Esophagus muscularis mucosa (tissue), 4 donors: Measurements from ENCODE around the gene GPR55. TPM values are rescaled to one million over a fixed set of nuclear protein-coding genes. Genes with fewer than 3 reads are reported as not detected.

Source experiments
- DNase-seq: peaks from one replicate; pipeline ENCODE4 v3.0.0-alpha.2; 2017; ENCODE audit errors: extremely low spot score
- H3K27ac ChIP-seq, 4 donors: fragments of 200-600 bp; sonication (generic); replicated peaks in 1 of 4; 1 replicate in 3 of 4; 2 replicates in 1 of 4; pipeline ENCODE4 v1.5.1; 2016 to 2019; ENCODE audit warnings: mild to moderate bottlenecking in 1 of 4
- H3K27me3 ChIP-seq, 4 donors: fragments of 200-600 bp; sonication (generic); one replicate each; pipeline versions ENCODE4 v1.5.1 to v1.6.0; 2016 to 2019
- H3K36me3 ChIP-seq, 4 donors: fragments of 200-600 bp; sonication (generic); one replicate each; pipeline ENCODE4 v1.5.1; 2016 to 2019
- H3K4me1 ChIP-seq, 4 donors: fragments of 200-600 bp; sonication (generic); one replicate each; pipeline ENCODE4 v1.5.1; 2016 to 2019
- H3K4me3 ChIP-seq, 4 donors: fragments of 200-600 bp; sonication (generic); 1 replicate in 2 of 4; 2 replicates in 2 of 4; pipeline ENCODE4 v1.5.1; 2016 to 2019; ENCODE audit warnings: mild to moderate bottlenecking in 4 of 4, moderate library complexity in 1 of 4
- H3K9me3 ChIP-seq, 4 donors: fragments of 200-600 bp; sonication (generic); 1 replicate in 3 of 4; 2 replicates in 1 of 4; pipeline ENCODE4 v1.5.1; 2016 to 2019
- EP300 ChIP-seq: sonication (generic); formaldehyde crosslinking; IDR thresholded peaks from one replicate; pipeline ENCODE4 v1.6.1; 2017; ENCODE audit warnings: antibody characterized with exemption
- POLR2A ChIP-seq: fragments of 450-650 bp; IDR thresholded peaks from one replicate; pipeline ENCODE4 v1.6.1; 2017; ENCODE audit warnings: antibody characterized with exemption, moderate library complexity, mild to moderate bottlenecking, low read depth
- POLR2AphosphoS5 ChIP-seq, 2 donors: sonication (generic); formaldehyde crosslinking; IDR thresholded peaks; one replicate each; pipeline ENCODE4 v1.6.1; 2017; ENCODE audit warnings: antibody characterized with exemption in 2 of 2
- WGBS: methylation state at CpG from one replicate; pipeline ENCODE4 v1.1.5; 2018; 5-methylcytosine and 5-hydroxymethylcytosine counted together
- intact Hi-C: fragments of 100-400 bp; cut with DNase I; formaldehyde crosslinking; loops from one replicate; pipeline ENCODE4 v1.15.1; 2023
- total RNA-seq, 4 donors: library from RNA; depleted of rRNA; stranded (reverse); fragments of >200 nt; gene quantifications; one replicate each; pipeline versions ENCODE4 v1.1.0 to v1.2.1, GENCODE V29; 2016
- TF ChIP-seq, protein P1 (sequence below), 3 experiments: fragments of 200-600 bp in 2 of 3; fragments of 450-650 bp in 1 of 3; sonication (generic) in 2 of 3; IDR thresholded peaks; one replicate each; pipeline ENCODE4 v1.5.1; 2017 to 2019; ENCODE audit warnings: antibody characterized with exemption in 3 of 3, mild to moderate bottlenecking in 2 of 3, moderate library complexity in 1 of 3

Gene GPR55
- total RNA-seq, 4 donors from 2014 or later: 0.29 to 0.42 TPM; not detected in 2

- H3K27ac ChIP-seq: no peak overlapping the region
- peaks cover 0 to 6% (median 0%) of the 10 kb centered on the region in 4 donors for H3K9me3 ChIP-seq
- TF ChIP-seq, protein P1, sequence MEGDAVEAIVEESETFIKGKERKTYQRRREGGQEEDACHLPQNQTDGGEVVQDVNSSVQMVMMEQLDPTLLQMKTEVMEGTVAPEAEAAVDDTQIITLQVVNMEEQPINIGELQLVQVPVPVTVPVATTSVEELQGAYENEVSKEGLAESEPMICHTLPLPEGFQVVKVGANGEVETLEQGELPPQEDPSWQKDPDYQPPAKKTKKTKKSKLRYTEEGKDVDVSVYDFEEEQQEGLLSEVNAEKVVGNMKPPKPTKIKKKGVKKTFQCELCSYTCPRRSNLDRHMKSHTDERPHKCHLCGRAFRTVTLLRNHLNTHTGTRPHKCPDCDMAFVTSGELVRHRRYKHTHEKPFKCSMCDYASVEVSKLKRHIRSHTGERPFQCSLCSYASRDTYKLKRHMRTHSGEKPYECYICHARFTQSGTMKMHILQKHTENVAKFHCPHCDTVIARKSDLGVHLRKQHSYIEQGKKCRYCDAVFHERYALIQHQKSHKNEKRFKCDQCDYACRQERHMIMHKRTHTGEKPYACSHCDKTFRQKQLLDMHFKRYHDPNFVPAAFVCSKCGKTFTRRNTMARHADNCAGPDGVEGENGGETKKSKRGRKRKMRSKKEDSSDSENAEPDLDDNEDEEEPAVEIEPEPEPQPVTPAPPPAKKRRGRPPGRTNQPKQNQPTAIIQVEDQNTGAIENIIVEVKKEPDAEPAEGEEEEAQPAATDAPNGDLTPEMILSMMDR (IDR thresholded peaks at IDR 0.05): no peak
- TF ChIP-seq EP300 (no peak), POLR2AphosphoS5 (IDR thresholded peaks at IDR 0.05) (no peak), POLR2A (no peak)
- H3K4me3 ChIP-seq: no peak overlapping the region
- 83% methylated on average over 1 of the region's 1 CpG for WGBS
- H3K36me3 ChIP-seq: no peaks in the 10 kb centered on the region
- no peak for DNase-seq
- H3K27me3 ChIP-seq: peaks cover 0 to 42% (median 5%) of the 10 kb centered on the region in 4 donors
- peaks cover 0 to 13% (median 11%) of the 10 kb centered on the region in 4 donors for H3K4me1 ChIP-seq
- intact Hi-C loops: no loop called here
These were observed 30.2 kb upstream of the GPR55 start for GRCh38 chr2:230955163-230955737.

GRCh38 chr2:230954746-230955145 lies 29.7 kb upstream of the GPR55 start:
- H3K27ac ChIP-seq: no peak overlapping the region
- intact Hi-C loops: no loop called here
- TF ChIP-seq, protein P1 (IDR thresholded peaks at IDR 0.05): no peak
- TF ChIP-seq EP300 (no peak), POLR2A (no peak), POLR2AphosphoS5 (IDR thresholded peaks at IDR 0.05) (no peak)
- peaks cover 0 to 37% (median 5%) of the 10 kb centered on the region in 4 donors for H3K27me3 ChIP-seq
- H3K4me3 ChIP-seq: no peak overlapping the region
- H3K36me3 ChIP-seq: no peaks in the 10 kb centered on the region
- DNase-seq: no peak
- peaks cover 0 to 13% (median 11%) of the 10 kb centered on the region in 4 donors for H3K4me1 ChIP-seq
- peaks cover 0 to 6% (median 0%) of the 10 kb centered on the region in 4 donors for H3K9me3 ChIP-seq

DNA sequence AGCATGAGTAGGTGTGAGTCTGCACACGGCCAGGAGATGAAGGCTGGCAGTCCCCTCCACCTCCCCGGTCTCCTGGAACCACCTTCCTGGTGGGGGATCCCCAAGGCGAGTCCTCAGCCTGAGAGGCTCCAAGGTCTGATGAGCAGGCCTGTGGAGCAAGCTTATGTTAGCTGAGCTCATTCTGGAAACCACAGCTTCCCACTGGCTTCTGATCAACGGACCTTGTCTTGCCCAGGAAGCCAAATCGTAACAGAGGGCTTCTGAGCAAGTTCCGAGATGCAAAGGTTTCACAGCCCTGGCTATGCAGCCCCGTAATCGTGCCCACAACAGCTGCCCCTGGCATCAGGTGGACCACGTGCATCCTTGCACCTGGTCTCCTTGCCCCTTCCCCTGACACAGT lies 28.8 kb upstream of the GPR55 start:
- peaks cover 0 to 6% (median 0%) of the 10 kb centered on the region in 4 donors for H3K9me3 ChIP-seq
- H3K4me1 ChIP-seq: peaks cover 0 to 13% (median 11%) of the 10 kb centered on the region in 4 donors
- intact Hi-C loops: no loop called here
- 84% methylated on average over 9 of the region's 9 CpGs for WGBS
- peaks cover 0 to 28% (median 5%) of the 10 kb centered on the region in 4 donors for H3K27me3 ChIP-seq
- no peaks in the 10 kb centered on the region for H3K36me3 ChIP-seq
- H3K4me3 ChIP-seq: no peak overlapping the region
- no peak overlapping the region for H3K27ac ChIP-seq
- no peak for DNase-seq
- TF ChIP-seq EP300: no peak

DNA sequence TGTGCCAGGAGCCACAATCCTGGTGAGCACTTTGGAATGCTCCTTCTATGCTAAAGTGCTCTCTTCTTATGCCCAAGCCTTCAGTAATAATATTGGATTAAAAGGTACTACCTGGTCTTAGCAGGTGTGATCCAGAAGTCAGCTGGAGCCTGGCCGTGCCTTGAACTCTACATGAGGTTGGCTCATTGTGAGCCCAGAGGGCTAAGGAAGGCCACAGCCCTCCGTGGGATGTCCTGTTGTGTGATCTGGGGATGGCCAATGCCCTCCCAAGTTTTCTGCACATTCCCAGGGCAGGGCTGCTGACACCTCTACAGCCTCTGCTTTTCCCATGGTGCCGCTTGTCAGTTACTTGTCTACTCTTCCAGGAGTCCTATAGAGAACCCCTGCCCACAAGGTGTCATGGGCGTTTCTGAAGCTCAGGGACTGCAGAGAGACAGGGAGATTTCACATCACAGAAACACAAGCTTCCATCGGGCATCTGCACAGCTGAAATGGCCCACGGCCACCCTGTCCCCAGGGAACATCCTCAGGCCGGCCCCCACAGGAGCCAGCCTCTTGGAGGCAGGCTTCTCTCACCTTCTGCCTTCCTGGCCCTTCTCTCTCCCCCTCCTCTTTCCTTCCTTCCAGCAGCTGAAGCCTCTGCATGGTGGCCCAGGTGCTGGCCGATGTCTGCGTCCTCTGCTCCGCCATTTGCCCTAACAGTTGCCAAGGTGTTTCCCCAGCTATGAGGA lies 27.3 kb upstream of the GPR55 start:
- H3K4me3 ChIP-seq: no peak overlapping the region
- H3K9me3 ChIP-seq: peaks cover 0 to 6% (median 0%) of the 10 kb centered on the region in 4 donors
- WGBS: 91% methylated on average over 9 of the region's 10 CpGs
- TF ChIP-seq, protein P1 (IDR thresholded peaks at IDR 0.05): no peak
- no peak for TF ChIP-seq POLR2AphosphoS5 (IDR thresholded peaks at IDR 0.05)
- no peak for TF ChIP-seq EP300
- H3K36me3 ChIP-seq: no peaks in the 10 kb centered on the region
- H3K27me3 ChIP-seq: peaks cover 0 to 13% (median under 1%) of the 10 kb centered on the region in 4 donors
- no peak for DNase-seq
- peaks cover 0 to 7% (median 5%) of the 10 kb centered on the region in 4 donors for H3K4me1 ChIP-seq
- intact Hi-C loops: no loop called here
- no peak overlapping the region for H3K27ac ChIP-seq

DNA sequence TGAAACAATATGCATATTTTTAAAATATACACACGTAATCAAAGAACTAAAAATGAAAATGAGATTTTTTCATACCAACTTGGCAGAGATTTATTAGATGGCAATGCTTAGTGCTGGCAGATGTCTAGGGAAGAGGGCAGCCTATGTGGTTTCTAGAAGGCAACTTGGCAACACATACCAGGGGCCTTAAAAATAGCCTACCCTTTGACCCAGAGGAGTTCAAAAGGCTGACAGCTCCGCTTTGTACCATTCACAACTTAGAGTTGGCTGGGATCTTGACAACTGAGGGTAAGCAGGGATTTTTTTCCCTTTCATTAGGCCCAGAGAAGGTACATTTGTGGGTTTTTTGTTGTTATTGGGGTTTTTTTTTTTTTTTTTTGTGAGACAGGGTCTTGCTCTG lies 26.4 kb upstream of the GPR55 start:
- peaks cover 0 to 3% (median 0%) of the 10 kb centered on the region in 4 donors for H3K27me3 ChIP-seq
- whole genome bisulfite sequencing: 65% methylated on average over 2 of the region's 2 CpGs
- no peak overlapping the region for H3K27ac ChIP-seq
- H3K4me3 ChIP-seq: no peak overlapping the region
- TF ChIP-seq POLR2A: no peak
- no peak for TF ChIP-seq EP300
- TF ChIP-seq POLR2AphosphoS5 (IDR thresholded peaks at IDR 0.05): no peak
- TF ChIP-seq, protein P1 (IDR thresholded peaks at IDR 0.05): no peak
- no peaks in the 10 kb centered on the region for H3K4me1 ChIP-seq
- intact Hi-C loops: no loop called here
- no peak for DNase-seq
- H3K36me3 ChIP-seq: no peaks in the 10 kb centered on the region
- H3K9me3 ChIP-seq: peaks cover 0 to 6% (median 0%) of the 10 kb centered on the region in 4 donors
